ENCODE data around the gene SLC39A13.

GRCh38 chr11:47400768-47401279 is 7.6 kb upstream of the SLC39A13 start:
- TF ChIP-seq CTCF (IDR thresholded peaks at IDR 0.05) (no peak), POLR2AphosphoS5 (IDR thresholded peaks at IDR 0.05; ENCODE audit: low read depth, low read length) (no peak), REST (IDR thresholded peaks at IDR 0.05; ENCODE audit: insufficient read depth in 1 of 2, low read depth in 2 of 2, low read length in 1 of 2) (no peak), SIN3A (IDR thresholded peaks at IDR 0.05; ENCODE audit: borderline replicate concordance, insufficient read depth, low read depth, low read length) (no peak), TCF7L2 (IDR thresholded peaks at IDR 0.05; ENCODE audit: low read depth, low read length) (no peak)
